ENCODE measurements around the gene GPR155. TPM values are rescaled to one million over a fixed set of nuclear protein-coding genes. Genes with fewer than 3 reads are reported as not detected.

GPR155 gene
- total and polyA plus RNA-seq, 2 of the 4 experiments (the other 2 are of a cell fraction) = 2.3 to 3.4 TPM

DNA sequence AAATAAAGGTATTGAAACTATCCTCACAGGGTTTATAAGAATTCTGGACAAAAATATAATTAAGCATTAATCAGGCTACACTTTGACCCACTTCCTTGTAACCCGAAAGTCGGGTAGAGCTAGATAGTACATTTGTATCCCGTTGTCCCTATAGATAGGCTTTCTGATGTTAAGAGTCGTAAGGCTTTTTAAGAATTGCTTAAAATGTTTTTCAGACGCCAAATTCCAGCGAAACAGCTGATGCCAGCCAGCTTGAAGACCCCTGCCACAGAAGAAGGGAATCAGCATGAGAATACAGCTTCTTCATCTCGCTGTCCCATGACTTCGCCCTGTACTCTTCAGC, 962 bp upstream of the GPR155 start:
- Histone ChIP-seq H2AK9ac (replicated peaks; ENCODE audit: low read depth, low read length, poor library complexity) (no peak overlapping the region), H3K9ac (ENCODE audit: low read depth, low read length) (no peak overlapping the region), H3K27ac (ENCODE audit: insufficient read depth, low read length) (no peak overlapping the region), H2BK15ac (ENCODE audit: low read depth, low read length) (no peak overlapping the region), H3K56ac (ENCODE audit: extremely low read depth, insufficient read depth, low read length) (no peak overlapping the region), H4K91ac (ENCODE audit: insufficient read depth, low read depth, low read length) (no peak overlapping the region), H2BK5ac (ENCODE audit: low read depth, low read length, poor library complexity, severe bottlenecking) (no peak overlapping the region), H2BK20ac (ENCODE audit: low read depth, low read length) (no peak overlapping the region), H3K79me1 (ENCODE audit: low read depth in 1 of 2, low read length in 2 of 2) (peaks cover 3 to 8% of the 10 kb centered on the region in 2 experiments; a peak in 1 of 4 replicates), H2AK5ac (ENCODE audit: low read depth, low read length) (no peak overlapping the region), H4K5ac (ENCODE audit: low read depth, low read length) (peak overlapping the region; percentile 35), H3K4ac (ENCODE audit: low read depth, low read length) (no peak overlapping the region), H3K14ac (replicated peaks; ENCODE audit: low read depth, low read length) (no peak overlapping the region), H3K9me1 (ENCODE audit: insufficient read depth, low read length) (0 out of 2 replicates have a peak, but pooled peaks cover 3% of the 10 kb centered on the region), H3K27me3 (ENCODE audit: control insufficient read depth, insufficient read depth, low read length) (no peaks in the 10 kb centered on the region), H4K8ac (ENCODE audit: low read depth in 2 of 2, low read length in 2 of 2) (peak overlapping the region; percentile 98 to 100), H3K9me3 (ENCODE audit: control insufficient read depth, insufficient read depth, low read length) (no peaks in the 10 kb centered on the region), H4K20me1 (ENCODE audit: insufficient read depth, low read length) (no peaks in the 10 kb centered on the region), H2BK120ac (ENCODE audit: low read depth, low read length) (no peak overlapping the region), H3K4me1 (ENCODE audit: control insufficient read depth, insufficient read depth, low read length) (peaks cover 3% of the 10 kb centered on the region; the same call in 1 of the 2 replicates), H3K23ac (ENCODE audit: low read depth, low read length) (no peak overlapping the region), H3K4me3 (ENCODE audit: insufficient read depth, low read depth, low read length) (0 out of 2 replicates have a peak overlapping the region, but pooled peaks have one; percentile 90), H3K4me2 (ENCODE audit: low read depth, low read length) (no peak overlapping the region; the same call in 1 of the 2 replicates), H2AFZ (replicated peaks; ENCODE audit: low read length, poor library complexity) (no peak overlapping the region), H3K18ac (ENCODE audit: low read depth, low read length) (no peak overlapping the region), H3K36me3 (ENCODE audit: control insufficient read depth, insufficient read depth, low read length) (no peaks in the 10 kb centered on the region)
- CTCF ChIA-PET = no interaction called here
- POLR2A ChIA-PET (ENCODE audit: unreplicated experiment) = no interaction called here
- dilution Hi-C loops (cut with HindIII; ENCODE audit: low sequenced_read_pairs, unreplicated experiment) = no loop called here
- intact Hi-C loops (cut with micrococcal nuclease) = no loop called here
- TF ChIP-seq, protein P1, sequence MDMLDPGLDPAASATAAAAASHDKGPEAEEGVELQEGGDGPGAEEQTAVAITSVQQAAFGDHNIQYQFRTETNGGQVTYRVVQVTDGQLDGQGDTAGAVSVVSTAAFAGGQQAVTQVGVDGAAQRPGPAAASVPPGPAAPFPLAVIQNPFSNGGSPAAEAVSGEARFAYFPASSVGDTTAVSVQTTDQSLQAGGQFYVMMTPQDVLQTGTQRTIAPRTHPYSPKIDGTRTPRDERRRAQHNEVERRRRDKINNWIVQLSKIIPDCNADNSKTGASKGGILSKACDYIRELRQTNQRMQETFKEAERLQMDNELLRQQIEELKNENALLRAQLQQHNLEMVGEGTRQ (IDR thresholded peaks at IDR 0.05; ENCODE audit: low read depth, low read length) = no peak
- no peak for TF ChIP-seq MAFK (IDR thresholded peaks at IDR 0.05; ENCODE audit: low read depth, low read length)
- WGBS, 2 experiments (ENCODE audit: extremely low coverage in 2 of 2, insufficient read length in 1 of 2) = no CpG with 5 or more reads among the region's 8 CpGs
- no peak for DNase-seq
- no TSS peak for BruUV-seq (replicated peaks)
- ATAC-seq (ENCODE audit: low read depth) = no peak
- in situ Hi-C loops (cut with MboI; ENCODE audit: low sequenced_read_pairs) = no loop called here

All from IMR-90 (cell line).